Measurements from ENCODE around the gene PPM1F. TPM values are rescaled to one million over a fixed set of nuclear protein-coding genes. Genes with fewer than 3 reads are reported as not detected.
A peak's percentile ranks its signal among the peaks of the same experiment; 100 is the strongest.

PPM1F gene
- polyA plus RNA-seq, 2 of the 4 experiments (the other 2 are of a cell fraction) = 11.0 to 14.2 TPM

GRCh38 chr22:21933413-21933812 is 19.2 kb downstream of the PPM1F start:
- no peak for FAIRE-seq
- CTCF ChIA-PET = interaction anchor here (2.3 kb wide), 1 partner anchor 19 kb away, joined by 10 read pairs; the partner anchor contains the start of gene PPM1F
- H3K4me2 ChIP-seq = no peak overlapping the region
- ATAC-seq = no peak
- no peak overlapping the region for H3K27ac ChIP-seq
- H3K4me1 ChIP-seq = peaks cover 10% of the 10 kb centered on the region
- 97% methylated on average over 9 of the region's 23 CpGs for WGBS (ENCODE audit: missing lambda C conversion rate)
- POLR2A ChIA-PET = no interaction called here
- no peak for DNase-seq (ENCODE audit: low read depth in 1 of 2, low spot score in 1 of 2)
- no peaks in the 10 kb centered on the region for H3K9me3 ChIP-seq
- H3K4me3 ChIP-seq = no peak overlapping the region
- no peak for TF ChIP-seq MAX (IDR thresholded peaks at IDR 0.05)
- no peak for TF ChIP-seq RAD21 (conservative IDR thresholded peaks at IDR 0.05 in 1 of 2, IDR thresholded peaks at IDR 0.05 in 1 of 2)
- no peak for TF ChIP-seq NPAS2 (CRISPR knock-in tag; IDR thresholded peaks at IDR 0.05; ENCODE audit: borderline replicate concordance)

- no peak for ATAC-seq
- Histone ChIP-seq H3K27ac (no peak overlapping the region), H3K4me1 (peaks cover 5% of the 10 kb centered on the region), H3K4me2 (no peak overlapping the region), H3K9me3 (no peaks in the 10 kb centered on the region), H3K4me3 (no peak overlapping the region)
- POLR2A ChIA-PET = no interaction called here
- CTCF ChIA-PET = interaction anchor here (1.0 kb wide), 1 partner anchor 11 kb away, joined by 3 read pairs; no protein-coding TSS in a partner anchor
- 92% methylated on average over 3 of the region's 3 CpGs for WGBS (ENCODE audit: missing lambda C conversion rate)
- TF ChIP-seq EP300 (IDR thresholded peaks at IDR 0.05) (no peak), KDM1A (IDR thresholded peaks at IDR 0.05; ENCODE audit: low read depth) (0 out of 2 replicates have a peak, but pooled peaks have one; percentile 27), MAZ (IDR thresholded peaks at IDR 0.05; ENCODE audit: borderline replicate concordance, low read depth, low read length) (no peak), MAX (IDR thresholded peaks at IDR 0.05) (no peak), HOXA7 (CRISPR knock-in tag; IDR thresholded peaks at IDR 0.05) (no peak), KDM5A (IDR thresholded peaks at IDR 0.05) (no peak), PHF8 (IDR thresholded peaks at IDR 0.05; ENCODE audit: borderline replicate concordance, low read depth) (no peak)
- FAIRE-seq = no peak
- DNase-seq (ENCODE audit: low read depth in 1 of 2, low spot score in 1 of 2) = no peak
These were observed 20.3 kb downstream of the PPM1F start for GRCh38 chr22:21932347-21932746.

GRCh38 chr22:21931056-21931455 is 21.6 kb downstream of the PPM1F start:
- ChIA-PET CTCF (interaction anchor here (0.6 kb wide), 1 partner anchor 12 kb away, joined by 3 read pairs; no protein-coding TSS in a partner anchor), POLR2A (no interaction called here)
- DNase-seq (ENCODE audit: low read depth in 1 of 2, low spot score in 1 of 2) = no peak
- Histone ChIP-seq H3K4me3 (no peak overlapping the region), H3K9me3 (no peaks in the 10 kb centered on the region), H3K4me1 (no peaks in the 10 kb centered on the region), H3K27ac (no peak overlapping the region), H3K4me2 (no peak overlapping the region)
- no peak for TF ChIP-seq CHD4 (IDR thresholded peaks at IDR 0.05; ENCODE audit: borderline replicate concordance)
- no peak for TF ChIP-seq TP53 (CRISPR knock-in tag; IDR thresholded peaks at IDR 0.05)
- no peak for TF ChIP-seq USF2 (IDR thresholded peaks at IDR 0.05)
- no peak for TF ChIP-seq FOSB (CRISPR knock-in tag; IDR thresholded peaks at IDR 0.05)
- TF ChIP-seq POLR2A (IDR thresholded peaks at IDR 0.05; ENCODE audit: low read length) = no peak
- no peak for TF ChIP-seq ZSCAN20 (CRISPR knock-in tag; IDR thresholded peaks at IDR 0.05)
- TF ChIP-seq EP300 (IDR thresholded peaks at IDR 0.05) = no peak
- no peak for ATAC-seq
- WGBS (ENCODE audit: missing lambda C conversion rate) = 96% methylated on average over 9 of the region's 12 CpGs
- no peak for FAIRE-seq

DNA sequence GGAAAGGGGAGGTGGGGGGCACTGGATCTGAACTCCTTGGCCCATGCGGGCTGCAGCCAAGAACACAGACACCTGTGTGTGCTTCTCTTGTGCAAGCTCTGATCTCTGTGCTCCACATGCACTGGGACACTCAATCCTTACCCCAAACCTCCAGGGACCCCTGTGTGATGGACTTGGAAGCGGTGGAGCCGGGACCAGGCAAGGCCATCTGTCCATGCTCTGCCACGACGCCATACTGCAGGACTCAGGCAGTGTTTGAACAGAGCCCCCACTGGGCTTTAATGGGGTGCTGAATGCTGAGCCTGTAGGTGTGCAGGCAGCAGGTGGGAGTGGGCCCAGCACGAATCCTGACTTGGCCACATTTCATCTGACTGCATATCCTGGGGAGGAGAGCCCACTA is 23.4 kb downstream of the PPM1F start:
- Histone ChIP-seq H3K4me1 (no peaks in the 10 kb centered on the region), H3K27ac (no peak overlapping the region), H3K4me2 (no peak overlapping the region), H3K9me3 (no peaks in the 10 kb centered on the region), H3K4me3 (no peak overlapping the region)
- no peak for ATAC-seq
- POLR2A ChIA-PET = no interaction called here
- DNase-seq (ENCODE audit: low read depth in 1 of 2, low spot score in 1 of 2) = no peak
- CTCF ChIA-PET = interaction anchor here (4.4 kb wide), 1 partner anchor 9 kb away, joined by 34 read pairs; no protein-coding TSS in a partner anchor
- WGBS (ENCODE audit: missing lambda C conversion rate) = 100% methylated on average over 1 of the region's 6 CpGs
- FAIRE-seq = no peak
- no peak for TF ChIP-seq SMC3 (IDR thresholded peaks at IDR 0.05)
- TF ChIP-seq CBX2 (IDR thresholded peaks at IDR 0.05; ENCODE audit: borderline replicate concordance, low read depth) = no peak
- no peak for TF ChIP-seq KDM1A (IDR thresholded peaks at IDR 0.05; ENCODE audit: low read depth)
- no peak for TF ChIP-seq HES2 (IDR thresholded peaks at IDR 0.05)
- TF ChIP-seq MYC (IDR thresholded peaks at IDR 0.05; ENCODE audit: borderline replicate concordance, low read length) = no peak
- no peak for TF ChIP-seq NFE2L2 (conservative IDR thresholded peaks at IDR 0.05; ENCODE audit: low read length)
- no peak for TF ChIP-seq MAFK (IDR thresholded peaks at IDR 0.05; ENCODE audit: partially characterized antibody)
- TF ChIP-seq NPAS2 (CRISPR knock-in tag; IDR thresholded peaks at IDR 0.05; ENCODE audit: borderline replicate concordance) = no peak
- no peak for TF ChIP-seq BHLHE40 (IDR thresholded peaks at IDR 0.05; ENCODE audit: low read depth, low read length)
- no peak for TF ChIP-seq TFCP2L1 (CRISPR knock-in tag; IDR thresholded peaks at IDR 0.05)
- no peak for TF ChIP-seq KDM5A (IDR thresholded peaks at IDR 0.05)
- TF ChIP-seq REST (IDR thresholded peaks at IDR 0.05) = no peak
- TF ChIP-seq HOXB5 (CRISPR knock-in tag; IDR thresholded peaks at IDR 0.05) = no peak
- TF ChIP-seq RFX5 (IDR thresholded peaks at IDR 0.05) = no peak
- no peak for TF ChIP-seq FOSL2 (IDR thresholded peaks at IDR 0.05)
- TF ChIP-seq FOSL2 (CRISPR knock-in tag; IDR thresholded peaks at IDR 0.05) = no peak
